Neural cell (in vitro differentiated cells): Measurements from ENCODE around the gene BCL6B. TPM values are rescaled to one million over a fixed set of nuclear protein-coding genes. Genes with fewer than 3 reads are reported as not detected.

Experiments used
- H2AFZ ChIP-seq: fragments of 200-600, 300-800 bp; sonication (generic), shearing (Covaris generic); 2 replicates; pipeline ENCODE4 v1.6.0; 2014; ENCODE audit warnings: low read depth, mild to moderate bottlenecking, antibody characterized with exemption, low read length, moderate library complexity
- H3F3A ChIP-seq: fragments of 200-600 bp; shearing (Covaris generic); 2 replicates; pipeline ENCODE4 v1.6.1; 2016; ENCODE audit warnings: mild to moderate bottlenecking, moderate library complexity, mixed read lengths, antibody characterized with exemption, low read length; ENCODE audit not compliant: insufficient read depth, poor library complexity, severe bottlenecking
- H3K27ac ChIP-seq: fragments of 200-600, 300-800 bp; sonication (generic), shearing (Covaris generic); 2 replicates; pipeline ENCODE4 v1.5.1; 2014; ENCODE audit warnings: mild to moderate bottlenecking, low read length, moderate library complexity
- H3K27me3 ChIP-seq: fragments of 300-800, 200-600 bp; sonication (generic), shearing (Covaris generic); 2 replicates; pipeline ENCODE4 v1.6.0; 2014; ENCODE audit warnings: mild to moderate bottlenecking, low read depth, low read length, moderate library complexity; ENCODE audit not compliant: insufficient read depth
- H3K36me3 ChIP-seq: fragments of 300-800, 200-600 bp; sonication (generic), shearing (Covaris generic); 2 replicates; pipeline ENCODE4 v1.5.1; 2014; ENCODE audit warnings: mild to moderate bottlenecking, antibody characterized with exemption, low read length, moderate library complexity; ENCODE audit not compliant: insufficient read depth
- H3K4me2 ChIP-seq: fragments of 300-800, 200-600 bp; sonication (generic), shearing (Covaris generic); 2 replicates; pipeline ENCODE4 v1.6.0; 2014; ENCODE audit warnings: mild to moderate bottlenecking, low read length
- H3K4me3 ChIP-seq: fragments of 300-800, 200-600 bp; sonication (generic), shearing (Covaris generic); 2 replicates; pipeline ENCODE4 v1.5.1; 2014; ENCODE audit warnings: mild to moderate bottlenecking, low read length, moderate library complexity
- H3K79me2 ChIP-seq: fragments of 200-600 bp; shearing (Covaris generic); replicated peaks from 2 replicates; pipeline ENCODE4 v1.6.0; 2014; ENCODE audit warnings: mild to moderate bottlenecking, low read length, moderate library complexity; ENCODE audit not compliant: insufficient read depth
- H3K9ac ChIP-seq: fragments of 300-800, 200-600 bp; sonication (generic), shearing (Covaris generic); 2 replicates; pipeline ENCODE4 v1.6.1; 2016; ENCODE audit warnings: mild to moderate bottlenecking, low read length, mixed read lengths
- H3K9me2 ChIP-seq: fragments of 200-600 bp; shearing (Covaris generic); 2 replicates; pipeline ENCODE4 v1.6.1; 2016; ENCODE audit warnings: mild to moderate bottlenecking, low read length, mixed read lengths; ENCODE audit not compliant: insufficient read depth
- H3K9me3 ChIP-seq: fragments of 200-600, 300-800 bp; sonication (generic), shearing (Covaris generic); 2 replicates; pipeline ENCODE4 v1.6.1; 2016; ENCODE audit warnings: mild to moderate bottlenecking, mixed run types, low read length, moderate library complexity, mixed read lengths
- H4K20me1 ChIP-seq: fragments of 200-600 bp; shearing (Covaris generic); 2 replicates; pipeline ENCODE4 v1.6.1; 2016; ENCODE audit warnings: mild to moderate bottlenecking, mixed run types; ENCODE audit not compliant: insufficient read depth
- CTCF ChIP-seq: fragments of 450-650 bp; IDR thresholded peaks from 2 replicates; pipeline ENCODE4 v1.5.1; 2014; ENCODE audit warnings: antibody characterized with exemption, mild to moderate bottlenecking, moderate library complexity; ENCODE audit not compliant: poor library complexity, severe bottlenecking
- EP300 ChIP-seq: fragments of 450-650 bp; conservative IDR thresholded peaks from 2 replicates; pipeline ENCODE4 v1.6.1; 2014; ENCODE audit warnings: antibody characterized with exemption, mild to moderate bottlenecking, moderate library complexity; ENCODE audit not compliant: poor library complexity, severe bottlenecking
- EZH2 ChIP-seq: fragments of 200-600, 300-800 bp; shearing (Covaris generic), sonication (generic); IDR thresholded peaks from 2 replicates; pipeline ENCODE4 v1.6.1; 2014; ENCODE audit warnings: antibody characterized with exemption, low read length, borderline replicate concordance, mild to moderate bottlenecking; ENCODE audit not compliant: insufficient read depth, poor library complexity, severe bottlenecking
- MXI1 ChIP-seq: fragments of 450-650 bp; conservative IDR thresholded peaks from 2 replicates; pipeline ENCODE4 v1.6.1; 2014; ENCODE audit warnings: antibody characterized with exemption, mild to moderate bottlenecking; ENCODE audit not compliant: poor library complexity, severe bottlenecking
- POLR2AphosphoS5 ChIP-seq: IDR thresholded peaks from 2 replicates; pipeline ENCODE4 v1.6.1; 2012
- RAD21 ChIP-seq: fragments of 450-650 bp; conservative IDR thresholded peaks from 2 replicates; pipeline ENCODE4 v1.6.1; 2014; ENCODE audit warnings: antibody characterized with exemption, mild to moderate bottlenecking, moderate library complexity
- REST ChIP-seq: IDR thresholded peaks from 2 replicates; pipeline ENCODE4 v1.6.1; 2012; ENCODE audit warnings: borderline replicate concordance
- SMC3 ChIP-seq: fragments of 450-650 bp; conservative IDR thresholded peaks from 2 replicates; pipeline ENCODE4 v1.6.1; 2014; ENCODE audit warnings: antibody characterized with exemption, mild to moderate bottlenecking, moderate library complexity; ENCODE audit not compliant: poor library complexity
- TAF1 ChIP-seq: IDR thresholded peaks from 2 replicates; pipeline ENCODE4 v1.6.1; 2012; ENCODE audit warnings: low read depth
- polyA plus RNA-seq: library from polyadenylated mRNA; depleted of rRNA; stranded (reverse); fragments of >200 nt; gene quantifications from 2 replicates; pipeline ENCODE4 v1.2.3, GENCODE V29; 2014

Gene BCL6B
- polyA plus RNA-seq, 1 donor from 2014 or later = not detected

DNA sequence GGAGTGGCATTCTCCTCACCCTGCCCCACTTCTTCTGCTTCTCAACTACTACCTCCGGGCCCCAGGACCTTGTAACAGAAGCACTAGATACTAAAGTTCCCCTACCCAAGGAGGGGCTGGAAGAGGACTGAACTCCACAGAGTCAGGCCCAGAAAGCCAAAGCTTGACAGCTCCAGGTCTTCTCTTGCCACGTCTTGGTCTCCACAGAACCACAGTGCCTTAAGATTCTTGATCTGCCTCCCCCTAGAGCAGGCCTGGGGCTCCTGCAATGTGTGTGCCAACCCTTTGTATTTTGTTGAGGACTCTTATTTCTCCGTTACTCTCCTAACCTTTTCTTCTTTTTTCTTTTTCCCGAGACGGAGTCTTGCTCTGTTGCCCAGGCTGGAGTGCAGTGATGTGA, 17.0 kb downstream of the BCL6B start:
- Histone ChIP-seq H3K4me2 (no peak overlapping the region), H3K36me3 (no peaks in the 10 kb centered on the region), H3K9me3 (no peaks in the 10 kb centered on the region), H2AFZ (no peak overlapping the region), H4K20me1 (no peaks in the 10 kb centered on the region), H3K27me3 (peaks cover 35% of the 10 kb centered on the region), H3K4me3 (no peak overlapping the region), H3K9ac (no peak overlapping the region), H3K79me2 (no peaks in the 10 kb centered on the region), H3K9me2 (no peaks in the 10 kb centered on the region), H3K27ac (no peak overlapping the region), H3F3A (no peaks in the 10 kb centered on the region)
- TF ChIP-seq RAD21 (no peak), SMC3 (no peak), EZH2 (no peak), TAF1 (no peak), MXI1 (no peak), POLR2AphosphoS5 (no peak), EP300 (no peak), CTCF (no peak), REST (no peak)

DNA sequence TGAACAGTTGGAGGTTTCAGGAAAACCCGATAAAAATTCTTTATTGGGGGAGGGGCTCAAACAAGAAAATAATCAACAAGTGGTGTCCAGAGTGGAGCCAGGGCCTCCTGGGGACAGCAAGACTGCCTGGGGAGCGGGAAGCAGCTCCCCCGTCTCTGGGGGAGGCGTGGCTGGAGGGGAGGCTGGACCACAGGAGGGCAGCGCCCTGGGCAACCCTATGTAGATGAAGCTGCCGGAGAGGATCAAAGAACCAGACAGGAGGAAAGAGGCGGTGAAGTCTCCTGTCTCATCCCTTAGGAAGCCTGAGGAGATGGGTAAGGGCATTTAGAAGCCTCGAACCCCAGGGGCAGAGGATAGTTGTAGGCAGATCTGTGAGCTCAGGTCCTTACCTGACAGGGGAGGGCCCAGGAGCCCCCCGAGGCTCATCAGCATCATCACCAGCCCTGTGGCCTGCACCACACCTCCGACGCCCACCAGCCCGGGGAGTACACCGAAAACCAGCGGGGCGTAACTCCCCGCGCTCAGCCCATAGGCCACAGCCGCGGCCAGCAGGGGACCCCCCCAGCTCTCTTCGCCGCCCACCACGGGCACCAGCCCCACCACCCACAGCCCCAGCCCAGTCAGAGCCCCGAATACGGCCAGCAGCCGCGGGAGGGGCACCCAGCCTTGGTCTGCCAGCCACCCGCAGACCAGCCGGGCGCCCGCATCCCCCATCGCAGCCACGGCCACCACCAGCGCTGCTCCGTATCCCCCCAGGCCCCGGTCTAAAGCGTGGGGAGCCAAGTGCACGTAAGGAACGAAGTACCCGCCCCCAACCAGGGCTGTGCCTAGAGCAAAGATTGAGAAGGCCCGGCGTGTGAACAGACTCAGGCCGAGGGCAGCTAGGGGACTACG, 19.0 kb downstream of the BCL6B start:
- Histone ChIP-seq H2AFZ (no peak overlapping the region), H3F3A (peaks cover 3% of the 10 kb centered on the region), H3K36me3 (no peaks in the 10 kb centered on the region), H3K9ac (no peak overlapping the region), H3K4me2 (no peak overlapping the region), H3K9me3 (no peaks in the 10 kb centered on the region), H3K79me2 (no peaks in the 10 kb centered on the region), H3K9me2 (no peaks in the 10 kb centered on the region), H3K27ac (no peak overlapping the region), H3K27me3 (peaks cover 42% of the 10 kb centered on the region), H3K4me3 (no peak overlapping the region), H4K20me1 (no peaks in the 10 kb centered on the region)
- TF ChIP-seq EZH2 (no peak), RAD21 (no peak), SMC3 (no peak), TAF1 (no peak), POLR2AphosphoS5 (no peak), CTCF (no peak), REST (no peak), MXI1 (no peak), EP300 (no peak)
